Endothelial cell of umbilical vein (primary cell): ENCODE results near the gene IQCC. TPM values are rescaled to one million over a fixed set of nuclear protein-coding genes. Genes with fewer than 3 reads are reported as not detected.

Source experiments
- BruUV-seq: library from RNA; stranded (reverse); fragments of 400-500 nt; replicated peaks from 2 replicates; lab custom pipeline; 2021; lab: Mats Ljungman, UMichigan
- CTCF ChIA-PET: fragments of 300-600, 350-600 bp; sonication (Branson Sonifier 250); formaldehyde crosslinking; loops from one replicate; lab custom pipeline; 2021; ENCODE audit warnings: antibody characterized with exemption, inconsistent platforms; lab: Charles Lee
- POLR2A ChIA-PET: fragments of 300-600, 350-600 bp; sonication (Branson Sonifier 250); formaldehyde crosslinking; loops from one replicate; lab custom pipeline; 2021; ENCODE audit warnings: antibody characterized with exemption, inconsistent platforms; lab: Charles Lee
- DNase-seq: peaks from one replicate; pipeline ENCODE4 v3.0.0-alpha.2; 2011; ENCODE audit warnings: low read depth, low spot score
- FAIRE-seq: peaks from 2 replicates; lab custom pipeline; 2011; peaks lifted over from hg19 to GRCh38; lab: Jason Lieb, UNC
- H2AFZ ChIP-seq: 2 replicates; pipeline ENCODE4 v1.6.0; 2012; ENCODE audit warnings: low read depth, low read length, control low read depth, inconsistent platforms
- H3K27ac ChIP-seq: 2 replicates; pipeline ENCODE4 v1.5.1; 2011; ENCODE audit warnings: low read depth, mild to moderate bottlenecking, control low read depth, low read length, moderate library complexity; ENCODE audit not compliant: insufficient read depth
- H3K27me3 ChIP-seq, 2 experiments: 2 replicates each; pipeline versions ENCODE4 v1.6.0 to v1.6.1; 2011; ENCODE audit warnings: low read length in 2 of 2, mixed read lengths in 1 of 2; ENCODE audit not compliant: control insufficient read depth in 2 of 2, insufficient read depth in 2 of 2
- H3K36me3 ChIP-seq, 2 experiments: 2 replicates in 1 of 2; 3 replicates in 1 of 2; pipeline ENCODE4 v1.5.1; 2011; ENCODE audit warnings: low read length in 2 of 2, mild to moderate bottlenecking in 1 of 2, moderate library complexity in 1 of 2; ENCODE audit not compliant: control insufficient read depth in 2 of 2, insufficient read depth in 2 of 2; ENCODE audit errors: extremely low read depth in 1 of 2
- H3K4me1 ChIP-seq: 3 replicates; pipeline ENCODE4 v1.5.1; 2011; ENCODE audit warnings: mild to moderate bottlenecking, low read length; ENCODE audit not compliant: control insufficient read depth, insufficient read depth; ENCODE audit errors: extremely low read depth
- H3K4me2 ChIP-seq: 2 replicates; pipeline ENCODE4 v1.6.1; 2011; ENCODE audit warnings: low read length, control low read depth, mixed read lengths; ENCODE audit not compliant: insufficient read depth
- H3K4me3 ChIP-seq, 3 experiments: fragments of 200-600 bp in 1 of 3; sonication (generic), shearing (Covaris generic) in 1 of 3; replicated peaks in 1 of 3; 2 replicates each; pipeline ENCODE4 v1.5.1; 2011 to 2016; ENCODE audit warnings: control low read depth in 3 of 3, low read length in 3 of 3, mild to moderate bottlenecking in 2 of 3, inconsistent platforms in 1 of 3, low read depth in 1 of 3, moderate library complexity in 1 of 3; ENCODE audit not compliant: insufficient read depth in 1 of 3
- H3K79me2 ChIP-seq: 2 replicates; pipeline ENCODE4 v1.6.0; 2012; ENCODE audit warnings: low read length, inconsistent platforms; ENCODE audit not compliant: control insufficient read depth, insufficient read depth
- H3K9ac ChIP-seq: replicated peaks from 2 replicates; pipeline ENCODE3; 2011; ENCODE audit warnings: low read length, control low read depth; ENCODE audit not compliant: insufficient read depth; ENCODE audit errors: extremely low read depth
- H3K9me1 ChIP-seq: replicated peaks from 3 replicates; pipeline ENCODE4 v1.6.0; 2011; ENCODE audit warnings: mild to moderate bottlenecking, low read length; ENCODE audit not compliant: control insufficient read depth, insufficient read depth; ENCODE audit errors: extremely low read depth
- H3K9me3 ChIP-seq: replicated peaks from 2 replicates; pipeline ENCODE4 v1.5.1; 2012; ENCODE audit warnings: low read length, inconsistent platforms; ENCODE audit not compliant: control insufficient read depth, insufficient read depth
- H4K20me1 ChIP-seq: replicated peaks from 2 replicates; pipeline ENCODE3; 2011; ENCODE audit warnings: mild to moderate bottlenecking, low read length; ENCODE audit not compliant: control insufficient read depth, insufficient read depth; ENCODE audit errors: extremely low read depth
- CTCF ChIP-seq, 2 donors: IDR thresholded peaks; 1 replicate in 1 of 2; 2 replicates in 1 of 2; pipeline ENCODE4 v1.5.1; 2011; ENCODE audit warnings: low read length in 2 of 2, mild to moderate bottlenecking in 2 of 2, moderate library complexity in 2 of 2, control low read depth in 1 of 2, inconsistent platforms in 1 of 2, low read depth in 1 of 2; ENCODE audit not compliant: insufficient read depth in 1 of 2; ENCODE audit errors: extremely low read depth in 1 of 2
- EZH2 ChIP-seq: IDR thresholded peaks from 2 replicates; pipeline ENCODE4 v1.6.1; 2012; ENCODE audit warnings: borderline replicate concordance, low read depth, mild to moderate bottlenecking, moderate library complexity, low read length, inconsistent platforms; ENCODE audit not compliant: severe bottlenecking
- FOS ChIP-seq: IDR thresholded peaks from 2 replicates; pipeline ENCODE4 v1.6.1; 2011; ENCODE audit warnings: mild to moderate bottlenecking, low read length, moderate library complexity, borderline replicate concordance; ENCODE audit not compliant: insufficient read depth
- GATA2 ChIP-seq: IDR thresholded peaks from 2 replicates; pipeline ENCODE4 v1.7.0; 2011; ENCODE audit warnings: low read depth, mild to moderate bottlenecking, moderate library complexity, mixed read lengths, low read length; ENCODE audit not compliant: insufficient read length, insufficient read depth
- JUN ChIP-seq: IDR thresholded peaks from 2 replicates; pipeline ENCODE4 v1.6.1; 2011; ENCODE audit warnings: borderline replicate concordance, low read depth; ENCODE audit not compliant: insufficient read length, insufficient read depth
- MAX ChIP-seq: IDR thresholded peaks from 2 replicates; pipeline ENCODE4 v1.6.1; 2011; ENCODE audit not compliant: insufficient read depth, insufficient read length
- MYC ChIP-seq: IDR thresholded peaks from one replicate; pipeline ENCODE4 v1.6.1; 2011; ENCODE audit warnings: mild to moderate bottlenecking, low read depth, low read length
- POLR2A ChIP-seq: IDR thresholded peaks from 2 replicates; pipeline ENCODE4 v1.6.1; 2012; ENCODE audit warnings: low read depth, mild to moderate bottlenecking, control low read depth, low read length
- POLR2AphosphoS5 ChIP-seq: IDR thresholded peaks from 2 replicates; pipeline ENCODE4 v1.6.1; 2012; ENCODE audit warnings: low read depth, mild to moderate bottlenecking, control low read depth, low read length, moderate library complexity; ENCODE audit not compliant: insufficient read depth
- dilution Hi-C: fragments of 300-500 bp; cut with MboI; formaldehyde crosslinking; loops from one replicate; pipeline ENCODE4 v1.15.0; 2019; ENCODE audit warnings: low sequenced_read_pairs; ENCODE audit not compliant: extremely low pct_ligation_motif_present
- intact Hi-C: fragments of 100-400 bp; cut with micrococcal nuclease; formaldehyde crosslinking; loops from one replicate; pipeline ENCODE4 v1.10.0; 2022
- polyA plus RNA-seq, 4 experiments: library from polyadenylated mRNA; depleted of rRNA in 3 of 4; stranded (reverse) in 3 of 4; unstranded in 1 of 4; fragments of >200 nt; gene quantifications; 2 replicates each; pipeline versions ENCODE4 v1.2.1 to v1.2.3, GENCODE V29; 2011 to 2012; ENCODE audit warnings: missing spikeins in 1 of 4
- total RNA-seq: library from RNA; stranded (reverse); gene quantifications from 2 replicates; pipeline ENCODE4 v1.2.3, GENCODE V29; 2021

IQCC gene
- total and polyA plus RNA-seq, 2 donors (not counting 3 experiments of a cell fraction or from before 2014, with no cell fraction given): 1.1 to 1.8 TPM

DNA sequence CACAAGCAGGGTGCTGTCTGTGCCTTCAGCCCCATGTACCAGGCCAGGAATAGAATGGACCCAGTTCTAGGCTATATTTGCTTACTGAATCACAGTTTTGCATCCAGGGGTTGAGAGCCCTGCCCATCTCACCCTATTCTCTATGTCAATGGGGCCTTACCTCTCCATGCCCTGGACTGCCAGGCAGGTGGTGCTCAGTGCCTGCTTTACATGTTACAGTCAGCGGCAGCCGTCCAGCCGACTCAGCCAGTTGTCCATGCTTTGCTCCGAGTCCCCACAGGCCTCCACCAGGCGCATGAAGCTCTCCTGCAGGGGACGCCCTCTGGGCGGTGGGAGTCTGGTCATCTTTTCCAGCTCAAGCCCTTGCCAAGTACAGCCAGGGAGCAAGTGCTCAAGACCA lies 29.3 kb downstream of the IQCC start:
- TF ChIP-seq JUN (no peak), POLR2A (no peak), FOS (no peak), GATA2 (no peak), POLR2AphosphoS5 (no peak), MAX (no peak), MYC (no peak), CTCF (IDR thresholded peaks at IDR 0.05; ENCODE audit: extremely low read depth in 1 of 2, insufficient read depth in 1 of 2, low read depth in 1 of 2, low read length in 2 of 2) (no peak), EZH2 (no peak)
- intact Hi-C loops (no loop called here), dilution Hi-C loops (no loop called here)
- peaks cover 8% of the 10 kb centered on the region for H3K4me1 ChIP-seq
- DNase-seq (no peak), FAIRE-seq (no peak)
- no peaks in the 10 kb centered on the region for H3K9me3 ChIP-seq
- H3K4me3 ChIP-seq: no peak overlapping the region
- ChIA-PET CTCF (interaction anchor here (1.0 to 8.4 kb wide), 2 partner anchors 14 to 19 kb away, joined by 3 to 73 read pairs; partner anchors contain the start of genes FAM167B and LCK), POLR2A (no interaction called here)
- no peak overlapping the region for H3K27ac ChIP-seq
- no peaks in the 10 kb centered on the region for H3K79me2 ChIP-seq
- H3K27me3 ChIP-seq: no peaks in the 10 kb centered on the region
- peaks cover 0 to 16% of the 10 kb centered on the region in 2 experiments for H3K36me3 ChIP-seq
- no peak overlapping the region for H3K9ac ChIP-seq
- H3K4me2 ChIP-seq: no peak overlapping the region
- H2AFZ ChIP-seq: no peak overlapping the region
- H4K20me1 ChIP-seq: no peaks in the 10 kb centered on the region
- no TSS peak for BruUV-seq
- H3K9me1 ChIP-seq: no peaks in the 10 kb centered on the region
